ENCODE results near the gene ARHGAP32. TPM values are rescaled to one million over a fixed set of nuclear protein-coding genes. Genes with fewer than 3 reads are reported as not detected.
"Not testable (repeated sequence)": the region's sequence is repeated elsewhere in the genome, so short reads cannot be mapped to it uniquely, and the experiment has no call there.

Gene ARHGAP32
- total and polyA plus RNA-seq, 2 donors from 2014 or later: 2.1 to 30.8 TPM

DNA sequence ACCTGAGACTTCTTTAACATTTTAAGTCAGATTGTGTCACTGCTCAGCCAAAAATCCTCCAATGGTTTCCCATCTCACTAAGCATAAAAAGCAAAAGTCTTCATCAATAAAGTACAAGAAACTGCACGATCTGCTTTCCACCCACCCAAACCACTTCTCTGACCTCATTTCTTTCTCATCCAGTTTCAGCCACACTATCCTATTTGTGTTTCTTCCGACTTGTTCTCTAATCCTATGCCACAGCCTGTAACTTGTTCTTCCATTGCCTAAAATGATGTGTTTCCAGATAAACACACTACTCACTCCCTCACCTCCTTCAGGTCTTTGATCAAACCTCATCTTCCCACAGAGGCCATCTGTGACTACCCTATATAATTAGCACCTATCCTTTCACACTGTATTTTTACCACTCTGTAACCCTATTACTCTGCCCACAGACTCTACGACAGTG is 28.4 kb downstream of the ARHGAP32 start:
- intact Hi-C loops (cut with DNase I): no loop called here
- Histone ChIP-seq H3K4me3 (ENCODE audit: low read length in 3 of 3) (no peak overlapping the region), H3K27me3 (ENCODE audit: control insufficient read depth, insufficient read depth, low read length) (no peaks in the 10 kb centered on the region), H3K36me3 (ENCODE audit: control insufficient read depth in 2 of 3, insufficient read depth in 3 of 3, low read length in 3 of 3) (no peaks in the 10 kb centered on the region), H3K9me3 (ENCODE audit: control insufficient read depth in 2 of 3, insufficient read depth in 1 of 3, low read length in 3 of 3) (no peaks in the 10 kb centered on the region), H3K9ac (ENCODE audit: low read length in 3 of 3) (no peak overlapping the region), H3K27ac (ENCODE audit: low read depth in 2 of 2, low read length in 2 of 2) (no peak overlapping the region), H3K4me1 (ENCODE audit: control insufficient read depth in 2 of 3, insufficient read depth in 2 of 3, low read depth in 1 of 3, low read length in 3 of 3) (no peaks in the 10 kb centered on the region)
- DNase-seq: no peak
- TF ChIP-seq, protein P1, sequence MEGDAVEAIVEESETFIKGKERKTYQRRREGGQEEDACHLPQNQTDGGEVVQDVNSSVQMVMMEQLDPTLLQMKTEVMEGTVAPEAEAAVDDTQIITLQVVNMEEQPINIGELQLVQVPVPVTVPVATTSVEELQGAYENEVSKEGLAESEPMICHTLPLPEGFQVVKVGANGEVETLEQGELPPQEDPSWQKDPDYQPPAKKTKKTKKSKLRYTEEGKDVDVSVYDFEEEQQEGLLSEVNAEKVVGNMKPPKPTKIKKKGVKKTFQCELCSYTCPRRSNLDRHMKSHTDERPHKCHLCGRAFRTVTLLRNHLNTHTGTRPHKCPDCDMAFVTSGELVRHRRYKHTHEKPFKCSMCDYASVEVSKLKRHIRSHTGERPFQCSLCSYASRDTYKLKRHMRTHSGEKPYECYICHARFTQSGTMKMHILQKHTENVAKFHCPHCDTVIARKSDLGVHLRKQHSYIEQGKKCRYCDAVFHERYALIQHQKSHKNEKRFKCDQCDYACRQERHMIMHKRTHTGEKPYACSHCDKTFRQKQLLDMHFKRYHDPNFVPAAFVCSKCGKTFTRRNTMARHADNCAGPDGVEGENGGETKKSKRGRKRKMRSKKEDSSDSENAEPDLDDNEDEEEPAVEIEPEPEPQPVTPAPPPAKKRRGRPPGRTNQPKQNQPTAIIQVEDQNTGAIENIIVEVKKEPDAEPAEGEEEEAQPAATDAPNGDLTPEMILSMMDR (IDR thresholded peaks at IDR 0.05; ENCODE audit: borderline replicate concordance, extremely low read depth, insufficient read depth): no peak
- no peak for FAIRE-seq

DNA sequence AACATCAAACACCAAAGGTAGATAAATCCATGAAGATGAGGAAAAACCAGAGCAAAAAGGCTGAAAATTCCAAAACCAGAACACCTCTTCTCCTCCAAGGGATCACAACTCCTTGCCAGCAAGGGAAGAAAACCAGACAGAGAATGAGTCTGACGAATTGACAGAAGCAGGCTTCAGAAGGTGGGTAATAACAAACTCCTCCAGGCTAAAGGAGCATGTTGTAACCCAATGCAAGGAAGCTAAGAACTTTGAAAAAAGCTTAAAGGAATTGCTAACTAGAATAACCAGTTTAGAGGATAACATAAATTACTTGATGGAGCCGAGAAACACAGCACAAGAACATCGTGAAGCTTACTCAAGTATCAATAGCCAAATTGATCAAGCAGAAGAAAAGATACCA is 35.0 kb downstream of the ARHGAP32 start:
- H3K9me3 ChIP-seq (ENCODE audit: control insufficient read depth in 2 of 3, insufficient read depth in 1 of 3, low read length in 3 of 3): peaks cover 0 to 12% (median 0%) of the 10 kb centered on the region in 3 donors
- H3K27me3 ChIP-seq (ENCODE audit: control insufficient read depth, insufficient read depth, low read length); H3K9ac ChIP-seq (ENCODE audit: low read length in 3 of 3); H3K4me3 ChIP-seq (ENCODE audit: low read length in 3 of 3); H3K36me3 ChIP-seq (ENCODE audit: control insufficient read depth in 2 of 3, insufficient read depth in 3 of 3, low read length in 3 of 3); DNase-seq; intact Hi-C loops (cut with DNase I); FAIRE-seq; H3K4me1 ChIP-seq (ENCODE audit: control insufficient read depth in 2 of 3, insufficient read depth in 2 of 3, low read depth in 1 of 3, low read length in 3 of 3); H3K27ac ChIP-seq (ENCODE audit: low read depth in 2 of 2, low read length in 2 of 2): not testable (repeated sequence)

DNA sequence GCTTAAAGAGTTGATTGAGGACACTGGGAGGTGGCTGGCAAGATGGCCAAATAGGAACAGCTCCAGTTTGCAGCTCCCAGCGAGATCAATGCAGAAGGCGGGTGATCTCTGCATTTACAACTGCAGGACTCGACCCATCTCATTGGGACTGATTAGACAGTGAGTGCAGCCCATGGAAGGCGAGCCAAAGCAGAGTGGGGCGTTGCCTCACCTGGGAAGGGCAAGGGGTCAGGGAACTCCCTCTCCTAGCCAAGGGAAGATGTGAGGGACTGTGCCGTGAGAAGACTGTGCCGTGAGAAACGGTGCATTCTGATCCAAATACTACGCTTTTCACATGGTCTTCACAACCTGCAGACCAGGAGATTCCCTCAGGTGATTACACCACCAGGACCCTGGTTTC is 36.4 kb downstream of the ARHGAP32 start:
- Histone ChIP-seq H3K4me3 (ENCODE audit: low read length in 3 of 3) (no peak overlapping the region), H3K4me1 (ENCODE audit: control insufficient read depth in 2 of 3, insufficient read depth in 2 of 3, low read depth in 1 of 3, low read length in 3 of 3) (no peaks in the 10 kb centered on the region), H3K27ac (ENCODE audit: low read depth in 2 of 2, low read length in 2 of 2) (no peak overlapping the region), H3K27me3 (ENCODE audit: control insufficient read depth, insufficient read depth, low read length) (no peaks in the 10 kb centered on the region), H3K9me3 (ENCODE audit: control insufficient read depth in 2 of 3, insufficient read depth in 1 of 3, low read length in 3 of 3) (peaks cover 0 to 21% (median 3%) of the 10 kb centered on the region in 3 donors), H3K9ac (ENCODE audit: low read length in 3 of 3) (no peak overlapping the region), H3K36me3 (ENCODE audit: control insufficient read depth in 2 of 3, insufficient read depth in 3 of 3, low read length in 3 of 3) (no peaks in the 10 kb centered on the region)
- intact Hi-C loops (cut with DNase I): no loop called here
- FAIRE-seq (no peak), DNase-seq (no peak)
- TF ChIP-seq, protein P1 (IDR thresholded peaks at IDR 0.05; ENCODE audit: borderline replicate concordance, extremely low read depth, insufficient read depth): no peak

DNA sequence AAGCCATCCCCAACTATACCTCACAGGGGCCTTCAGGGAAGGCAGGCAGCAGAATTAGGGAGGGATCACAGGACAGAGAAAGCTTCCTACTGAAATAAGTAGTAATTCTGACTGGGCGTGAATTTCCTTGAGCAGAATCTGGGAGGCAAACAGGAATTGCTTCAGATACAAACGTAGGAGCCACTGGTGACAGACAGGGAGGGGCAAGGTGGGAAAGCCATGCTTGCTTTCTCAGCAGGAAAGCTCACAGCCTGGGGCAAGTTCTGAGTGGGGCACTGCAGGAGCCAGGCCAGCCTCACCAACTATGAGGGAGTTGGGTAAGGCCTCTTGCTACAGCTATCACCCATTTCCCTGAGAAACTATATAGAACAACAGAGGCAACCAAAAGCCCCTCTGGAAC is 43.6 kb downstream of the ARHGAP32 start:
- Histone ChIP-seq H3K36me3 (ENCODE audit: control insufficient read depth in 2 of 3, insufficient read depth in 3 of 3, low read length in 3 of 3) (no peaks in the 10 kb centered on the region), H3K4me3 (ENCODE audit: low read length in 3 of 3) (no peak overlapping the region), H3K4me1 (ENCODE audit: control insufficient read depth in 2 of 3, insufficient read depth in 2 of 3, low read depth in 1 of 3, low read length in 3 of 3) (no peaks in the 10 kb centered on the region), H3K9ac (ENCODE audit: low read length in 3 of 3) (no peak overlapping the region), H3K9me3 (ENCODE audit: control insufficient read depth in 2 of 3, insufficient read depth in 1 of 3, low read length in 3 of 3) (peaks cover 0 to 12% (median 7%) of the 10 kb centered on the region in 3 donors), H3K27me3 (ENCODE audit: control insufficient read depth, insufficient read depth, low read length) (no peaks in the 10 kb centered on the region), H3K27ac (ENCODE audit: low read depth in 2 of 2, low read length in 2 of 2) (no peak overlapping the region)
- intact Hi-C loops (cut with DNase I): no loop called here
- TF ChIP-seq, protein P1 (IDR thresholded peaks at IDR 0.05; ENCODE audit: borderline replicate concordance, extremely low read depth, insufficient read depth): no peak
- FAIRE-seq (no peak), DNase-seq (no peak)
